22Rv1 (cell line): ENCODE results near the gene IMP3.

Experiments used
- ZFX ChIP-seq: fragments of 450-650 bp; IDR thresholded peaks from 2 replicates; pipeline ENCODE4 v1.6.1; 2017; ENCODE audit warnings: antibody characterized with exemption, borderline replicate concordance
- TF ChIP-seq, protein P1 (sequence below): fragments of 450-650 bp; IDR thresholded peaks from 2 replicates; pipeline ENCODE4 v1.5.1; 2017; ENCODE audit warnings: mild to moderate bottlenecking

DNA sequence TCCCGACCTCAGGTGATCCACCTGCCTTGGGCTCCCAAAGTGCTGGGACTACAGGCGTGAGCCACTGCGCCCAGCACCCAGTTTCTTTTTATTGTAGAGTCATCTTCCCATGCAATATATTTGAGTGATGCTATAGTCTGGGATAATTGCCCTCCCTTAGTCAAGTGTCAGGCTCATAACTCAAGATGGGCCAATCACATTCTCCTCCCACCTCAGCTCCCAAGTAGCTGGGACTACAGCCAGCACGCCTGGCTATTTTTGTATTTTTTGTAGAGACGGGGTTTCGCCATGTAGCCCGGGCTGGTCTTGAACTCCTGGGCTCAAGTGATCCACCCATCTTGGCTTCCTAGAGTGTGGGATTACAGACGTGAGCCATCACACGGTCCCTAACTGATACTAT lies 45.7 kb downstream of the IMP3 start:
- TF ChIP-seq, protein P1, sequence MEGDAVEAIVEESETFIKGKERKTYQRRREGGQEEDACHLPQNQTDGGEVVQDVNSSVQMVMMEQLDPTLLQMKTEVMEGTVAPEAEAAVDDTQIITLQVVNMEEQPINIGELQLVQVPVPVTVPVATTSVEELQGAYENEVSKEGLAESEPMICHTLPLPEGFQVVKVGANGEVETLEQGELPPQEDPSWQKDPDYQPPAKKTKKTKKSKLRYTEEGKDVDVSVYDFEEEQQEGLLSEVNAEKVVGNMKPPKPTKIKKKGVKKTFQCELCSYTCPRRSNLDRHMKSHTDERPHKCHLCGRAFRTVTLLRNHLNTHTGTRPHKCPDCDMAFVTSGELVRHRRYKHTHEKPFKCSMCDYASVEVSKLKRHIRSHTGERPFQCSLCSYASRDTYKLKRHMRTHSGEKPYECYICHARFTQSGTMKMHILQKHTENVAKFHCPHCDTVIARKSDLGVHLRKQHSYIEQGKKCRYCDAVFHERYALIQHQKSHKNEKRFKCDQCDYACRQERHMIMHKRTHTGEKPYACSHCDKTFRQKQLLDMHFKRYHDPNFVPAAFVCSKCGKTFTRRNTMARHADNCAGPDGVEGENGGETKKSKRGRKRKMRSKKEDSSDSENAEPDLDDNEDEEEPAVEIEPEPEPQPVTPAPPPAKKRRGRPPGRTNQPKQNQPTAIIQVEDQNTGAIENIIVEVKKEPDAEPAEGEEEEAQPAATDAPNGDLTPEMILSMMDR = no peak
- no peak for TF ChIP-seq ZFX
